Activated CD8-positive, alpha-beta T cell treated with anti-CD3 and anti-CD28 coated beads for 36 hours (primary cell): ENCODE results near the gene CGNL1. TPM values are rescaled to one million over a fixed set of nuclear protein-coding genes. Genes with fewer than 3 reads are reported as not detected.

Experiments used
- ATAC-seq: fragments of 200-7000 bp; cut with Tn5 transposase; one replicate; pipeline ENCODE4 v1.10.0; 2021; ENCODE audit warnings: mild to moderate bottlenecking, moderate library complexity
- CTCF ChIA-PET: fragments of 350-600 bp; sonication (Branson Sonifier 250); formaldehyde crosslinking; loops from one replicate; lab custom pipeline; 2021; ENCODE audit warnings: antibody characterized with exemption; lab: Charles Lee
- POLR2A ChIA-PET: fragments of 350-600 bp; sonication (Branson Sonifier 250); formaldehyde crosslinking; loops from one replicate; lab custom pipeline; 2021; ENCODE audit warnings: antibody characterized with exemption; lab: Charles Lee
- DNase-seq: peaks from one replicate; pipeline ENCODE4 v3.0.0-alpha.2; 2020
- H3K27ac Mint-ChIP-seq: one replicate; pipeline ENCODE4 v1.8.0; 2021; ENCODE audit warnings: mild to moderate bottlenecking, mixed read lengths
- H3K27me3 Mint-ChIP-seq: one replicate; pipeline ENCODE4 v1.8.0; 2021; ENCODE audit warnings: mixed read lengths
- H3K36me3 Mint-ChIP-seq: one replicate; pipeline ENCODE4 v1.8.0; 2021; ENCODE audit warnings: low read depth, mixed read lengths
- H3K4me1 Mint-ChIP-seq: one replicate; pipeline ENCODE4 v1.8.0; 2021; ENCODE audit warnings: low read depth, mixed read lengths
- H3K4me3 Mint-ChIP-seq: one replicate; pipeline ENCODE4 v1.8.0; 2021; ENCODE audit warnings: mild to moderate bottlenecking, moderate library complexity, mixed read lengths
- H3K9me3 Mint-ChIP-seq: one replicate; pipeline ENCODE4 v1.8.0; 2021; ENCODE audit warnings: mixed read lengths
- CTCF ChIP-seq: fragments of 200-600 bp; IDR thresholded peaks from one replicate; pipeline ENCODE4 v1.8.0; 2022; ENCODE audit warnings: antibody characterized with exemption, mild to moderate bottlenecking
- intact Hi-C: fragments of 100-400 bp; cut with micrococcal nuclease; formaldehyde crosslinking; loops from one replicate; pipeline ENCODE4 v1.10.0; 2022
- total RNA-seq, 2 experiments: library from RNA; stranded (reverse); gene quantifications; one replicate each; pipeline ENCODE4 v1.2.3, GENCODE V29; 2021

Gene CGNL1
- total RNA-seq, 2 experiments from 2014 or later = not detected

GRCh38 chr15:57452090-57452754 is 75.9 kb downstream of the CGNL1 start:
- Mint-ChIP-seq H3K27ac (no peak overlapping the region), H3K36me3 (no peaks in the 10 kb centered on the region), H3K9me3 (no peaks in the 10 kb centered on the region), H3K4me3 (no peak overlapping the region), H3K27me3 (peaks cover 10% of the 10 kb centered on the region), H3K4me1 (no peaks in the 10 kb centered on the region)
- POLR2A ChIA-PET = no interaction called here
- ATAC-seq (no peak), DNase-seq (no peak)
- no peak for TF ChIP-seq CTCF
- intact Hi-C loops = no loop called here
- CTCF ChIA-PET = interaction anchor here (2.2 kb wide), 1 partner anchor 112 kb away, joined by 5 read pairs; no protein-coding TSS in a partner anchor

GRCh38 chr15:57455929-57456328 is 79.6 kb downstream of the CGNL1 start:
- CTCF ChIA-PET = no interaction called here
- Mint-ChIP-seq H3K4me1 (no peaks in the 10 kb centered on the region), H3K9me3 (no peaks in the 10 kb centered on the region), H3K4me3 (no peak overlapping the region), H3K27me3 (peaks cover 7% of the 10 kb centered on the region), H3K27ac (no peak overlapping the region), H3K36me3 (no peaks in the 10 kb centered on the region)
- ATAC-seq (no peak), DNase-seq (no peak)
- intact Hi-C loops = no loop called here
- no peak for TF ChIP-seq CTCF
- POLR2A ChIA-PET = no interaction called here

GRCh38 chr15:57456559-57456958 is 80.3 kb downstream of the CGNL1 start:
- no peak for TF ChIP-seq CTCF
- intact Hi-C loops = no loop called here
- no peak overlapping the region for H3K27ac Mint-ChIP-seq
- H3K36me3 Mint-ChIP-seq = no peaks in the 10 kb centered on the region
- H3K4me3 Mint-ChIP-seq = no peak overlapping the region
- H3K9me3 Mint-ChIP-seq = no peaks in the 10 kb centered on the region
- peaks cover 5% of the 10 kb centered on the region for H3K27me3 Mint-ChIP-seq
- no peak for DNase-seq
- ATAC-seq = no peak
- ChIA-PET CTCF (no interaction called here), POLR2A (no interaction called here)
- H3K4me1 Mint-ChIP-seq = no peaks in the 10 kb centered on the region

- intact Hi-C loops = no loop called here
- no peaks in the 10 kb centered on the region for H3K9me3 Mint-ChIP-seq
- ChIA-PET CTCF (no interaction called here), POLR2A (no interaction called here)
- H3K4me1 Mint-ChIP-seq = no peaks in the 10 kb centered on the region
- no peaks in the 10 kb centered on the region for H3K36me3 Mint-ChIP-seq
- TF ChIP-seq CTCF = no peak
- H3K27ac Mint-ChIP-seq = no peak overlapping the region
- DNase-seq (no peak), ATAC-seq (no peak)
- peaks cover 3% of the 10 kb centered on the region for H3K27me3 Mint-ChIP-seq
- H3K4me3 Mint-ChIP-seq = no peak overlapping the region
These were observed 81.4 kb downstream of the CGNL1 start for GRCh38 chr15:57457726-57458125.

- H3K36me3 Mint-ChIP-seq = no peaks in the 10 kb centered on the region
- CTCF ChIA-PET = no interaction called here
- no peak for ATAC-seq
These were observed 82.1 kb downstream of the CGNL1 start for GRCh38 chr15:57458356-57458781.

More at GRCh38 chr15:57458356-57458781, 82.1 kb downstream of the CGNL1 start:
- no peaks in the 10 kb centered on the region for H3K9me3 Mint-ChIP-seq
- no peak for DNase-seq
- POLR2A ChIA-PET = no interaction called here
- H3K4me1 Mint-ChIP-seq = no peaks in the 10 kb centered on the region
- intact Hi-C loops = no loop called here
- no peak overlapping the region for H3K27ac Mint-ChIP-seq
- peaks cover 2% of the 10 kb centered on the region for H3K27me3 Mint-ChIP-seq
- no peak for TF ChIP-seq CTCF
- no peak overlapping the region for H3K4me3 Mint-ChIP-seq
